NCI-H146 treated with DMSO at 0.1 percent for 48 hours (cell line): ENCODE measurements around the gene ETNK2.

Experiments
- DNase-seq: peaks from one replicate; lab custom pipeline; 2025; ENCODE audit not compliant: unreplicated experiment; lab: John Stamatoyannopoulos, UW

Gene ETNK2

GRCh38 chr1:204128964-204129896 lies 22.6 kb downstream of the ETNK2 start:
- DNase-seq, result peak; percentile 46

GRCh38 chr1:204128464-204128963 lies 23.3 kb downstream of the ETNK2 start:
- no peak for DNase-seq

DNA sequence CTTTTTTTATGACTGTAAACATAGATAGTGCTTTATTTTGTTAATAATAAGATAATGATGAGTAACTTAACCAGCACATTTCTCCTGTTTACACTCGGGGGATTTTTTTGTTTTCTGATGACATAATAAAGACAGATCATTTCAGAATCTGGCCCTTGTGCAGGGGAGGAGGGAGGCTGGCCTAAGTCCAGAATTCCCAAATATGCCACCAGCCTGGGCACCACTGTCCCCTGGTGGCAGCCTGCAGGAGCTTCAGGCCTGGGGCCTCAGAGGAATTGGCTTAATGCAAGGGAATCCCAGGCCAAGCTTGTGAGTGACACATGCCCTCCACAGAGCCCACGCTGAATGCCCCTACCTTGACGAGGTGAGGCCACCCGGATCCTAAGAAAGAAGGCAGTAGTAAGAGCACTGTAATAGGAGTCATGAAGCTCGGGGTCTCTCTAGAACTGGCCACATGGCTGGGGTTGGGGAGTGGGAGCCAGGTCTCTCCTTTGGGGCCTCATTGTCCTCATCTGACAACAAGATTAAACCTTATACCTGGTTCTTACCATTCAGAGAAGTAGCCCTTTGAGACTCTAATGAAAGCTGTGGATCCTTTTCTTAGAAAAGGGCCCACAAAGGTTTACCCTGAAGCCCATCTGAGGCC lies 24.1 kb downstream of the ETNK2 start:
- peak; percentile 7 for DNase-seq

GRCh38 chr1:204126956-204127355 lies 24.9 kb downstream of the ETNK2 start:
- no peak for DNase-seq

GRCh38 chr1:204126386-204126785 lies 25.5 kb downstream of the ETNK2 start:
- no peak for DNase-seq

- DNase-seq, result no peak
Observed at GRCh38 chr1:204125759-204126351, 26.0 kb downstream of the ETNK2 start.

GRCh38 chr1:204124639-204125038 lies 27.2 kb downstream of the ETNK2 start:
- DNase-seq, result no peak

DNA sequence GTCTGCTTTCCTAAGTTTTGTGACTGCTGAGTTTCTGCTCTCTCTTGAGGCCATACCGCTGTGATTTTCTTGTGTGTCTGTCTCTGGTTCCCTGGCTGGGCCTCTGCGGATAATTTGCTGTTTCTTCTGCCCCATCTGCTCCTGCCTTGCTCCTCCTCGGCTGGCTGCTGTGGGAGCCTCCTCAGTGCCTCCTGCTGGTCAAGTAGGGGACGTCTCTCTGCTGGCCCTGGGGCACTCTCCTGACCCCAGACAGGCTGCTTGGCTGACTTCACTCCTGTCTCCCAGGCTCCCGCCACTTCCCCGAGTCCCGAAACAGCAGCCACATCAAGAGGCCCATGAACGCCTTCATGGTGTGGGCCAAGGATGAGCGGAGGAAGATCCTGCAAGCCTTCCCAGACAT lies 28.5 kb downstream of the ETNK2 start:
- DNase-seq, result no peak

- no peak for DNase-seq
Observed at GRCh38 chr1:204121840-204122555, 29.8 kb downstream of the ETNK2 start.

GRCh38 chr1:204116539-204116938 lies 35.3 kb downstream of the ETNK2 start:
- DNase-seq, result no peak

DNA sequence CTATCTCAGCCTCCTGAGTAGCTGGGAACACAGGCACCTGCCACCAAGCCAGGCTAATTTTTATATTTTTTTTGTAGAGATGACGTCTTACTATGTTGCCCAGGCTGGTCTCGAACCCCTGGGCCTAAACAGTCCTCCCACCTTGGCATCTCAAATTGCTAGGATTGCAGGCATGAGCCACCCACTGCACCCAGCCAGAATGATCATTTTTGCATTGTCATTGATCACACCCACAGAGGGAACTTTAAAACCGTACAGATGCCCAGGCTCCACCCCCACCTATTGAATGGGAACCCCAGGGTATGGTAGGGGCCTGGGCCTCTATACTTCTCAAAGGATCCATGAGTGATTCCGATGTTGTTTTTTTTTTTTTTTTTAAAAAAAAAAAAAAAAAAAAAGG lies 36.7 kb downstream of the ETNK2 start:
- no peak for DNase-seq

DNA sequence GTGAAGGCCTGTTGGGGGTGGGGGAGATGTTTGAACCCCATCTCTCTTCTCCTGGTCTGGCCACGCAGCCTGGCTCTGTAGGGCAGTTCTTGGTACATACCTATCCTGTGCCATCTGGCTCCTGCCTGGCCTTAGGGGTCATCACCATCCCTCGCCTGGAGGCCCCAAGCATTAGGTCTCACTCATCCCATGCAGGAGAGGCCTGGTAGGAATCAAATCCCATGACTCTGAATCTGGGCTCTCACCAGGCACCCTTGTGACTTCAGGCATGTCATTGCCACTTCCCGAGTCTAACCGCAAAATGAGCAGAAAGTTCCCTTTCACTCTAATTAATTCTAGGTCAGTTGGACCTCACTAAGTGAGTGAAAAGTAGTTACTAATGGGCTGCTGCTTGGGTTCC lies 37.2 kb downstream of the ETNK2 start:
- no peak for DNase-seq

GRCh38 chr1:204113896-204114295 lies 37.9 kb downstream of the ETNK2 start:
- DNase-seq, result no peak

DNA sequence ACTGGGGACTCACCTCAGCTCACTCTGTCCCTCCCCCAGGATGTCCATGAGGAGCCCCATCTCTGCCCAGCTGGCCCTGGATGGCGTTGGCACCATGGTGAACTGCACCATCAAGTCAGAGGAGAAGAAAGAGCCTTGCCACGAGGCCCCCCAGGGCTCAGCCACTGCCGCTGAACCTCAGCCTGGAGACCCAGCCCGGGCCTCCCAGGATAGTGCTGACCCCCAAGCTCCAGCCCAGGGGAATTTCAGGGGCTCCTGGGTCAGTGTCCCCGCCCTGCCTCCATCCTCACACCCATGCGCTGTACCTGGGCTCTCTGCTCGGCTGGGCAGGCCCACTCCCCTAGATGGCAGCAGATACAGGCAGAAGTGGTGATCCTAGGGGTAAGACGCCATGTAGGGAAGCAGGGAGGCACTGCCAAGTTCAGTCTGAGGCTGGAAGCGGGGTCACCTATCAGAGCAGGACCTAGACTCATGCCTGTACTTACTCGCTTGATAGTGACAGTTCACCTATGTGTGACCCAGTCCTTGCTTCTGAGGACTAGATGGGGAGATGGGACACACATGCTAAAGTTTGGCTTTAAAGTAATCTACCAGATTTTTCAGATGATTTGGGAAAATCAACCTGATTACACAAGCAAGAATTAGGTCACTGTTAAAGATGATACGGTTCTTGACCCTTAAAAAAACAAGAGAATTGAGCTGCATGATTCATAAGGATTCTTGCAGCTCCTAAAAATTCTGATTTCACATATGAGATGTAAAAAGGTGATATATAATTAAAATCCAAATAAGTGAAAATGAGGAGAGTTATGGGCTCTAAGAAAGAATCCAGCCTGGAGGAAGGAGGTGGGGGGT lies 38.7 kb downstream of the ETNK2 start:
- no peak for DNase-seq

GRCh38 chr1:204110894-204111633 lies 40.8 kb downstream of the ETNK2 start:
- DNase-seq, result no peak

- DNase-seq, result peak; percentile 96
Observed at GRCh38 chr1:204108312-204109141, 43.3 kb downstream of the ETNK2 start.

DNA sequence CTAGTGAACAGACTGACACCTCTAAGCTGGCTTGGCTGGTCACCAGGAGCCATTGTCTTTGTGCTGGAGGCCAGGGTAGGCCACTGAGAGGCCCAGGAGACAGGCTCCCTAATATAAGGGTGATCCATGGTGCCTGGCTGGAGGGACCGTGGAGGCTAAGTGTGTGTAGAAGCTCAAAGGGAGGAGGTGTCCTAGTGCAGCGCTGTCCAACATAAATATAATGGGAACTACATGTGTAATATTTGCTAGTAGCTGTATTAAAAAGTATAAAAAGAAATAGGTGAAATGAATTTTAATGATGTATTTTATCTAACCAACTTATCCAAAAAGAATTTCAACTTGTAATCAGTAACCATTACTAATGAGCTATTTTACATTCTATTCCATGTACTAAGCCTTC lies 44.0 kb downstream of the ETNK2 start:
- no peak for DNase-seq

DNA sequence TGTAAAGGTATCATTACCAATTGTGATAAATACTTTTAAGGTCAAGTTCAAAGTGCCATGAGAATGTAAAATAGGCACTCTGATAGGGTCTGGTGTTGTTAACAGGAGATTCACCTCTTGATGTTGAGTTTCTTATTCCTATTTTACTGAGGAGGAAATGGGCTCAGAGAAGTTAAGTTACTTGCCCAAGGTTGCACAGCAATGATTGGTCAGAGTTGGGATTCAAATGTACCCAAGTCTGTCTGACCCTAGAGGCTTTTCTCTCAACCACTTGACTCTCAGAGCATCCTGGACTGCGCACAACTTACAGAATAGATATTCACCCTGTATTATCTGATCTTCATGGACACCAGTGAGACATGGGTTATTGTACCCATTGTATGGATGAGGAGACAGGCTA lies 45.0 kb downstream of the ETNK2 start:
- no peak for DNase-seq

- DNase-seq, result no peak
Observed at GRCh38 chr1:204105131-204105515, 46.7 kb downstream of the ETNK2 start.
